Neural cell (in vitro differentiated cells): Measurements from ENCODE around the gene ATF5. TPM values are rescaled to one million over a fixed set of nuclear protein-coding genes. Genes with fewer than 3 reads are reported as not detected.

ENCODE experiments used
- H2AFZ ChIP-seq: fragments of 200-600, 300-800 bp; sonication (generic), shearing (Covaris generic); 2 replicates; pipeline ENCODE4 v1.6.0; 2014; ENCODE audit warnings: low read depth, mild to moderate bottlenecking, antibody characterized with exemption, low read length, moderate library complexity
- H3F3A ChIP-seq: fragments of 200-600 bp; shearing (Covaris generic); 2 replicates; pipeline ENCODE4 v1.6.1; 2016; ENCODE audit warnings: mild to moderate bottlenecking, moderate library complexity, mixed read lengths, antibody characterized with exemption, low read length; ENCODE audit not compliant: insufficient read depth, poor library complexity, severe bottlenecking
- H3K27ac ChIP-seq: fragments of 200-600, 300-800 bp; sonication (generic), shearing (Covaris generic); 2 replicates; pipeline ENCODE4 v1.5.1; 2014; ENCODE audit warnings: mild to moderate bottlenecking, low read length, moderate library complexity
- H3K27me3 ChIP-seq: fragments of 300-800, 200-600 bp; sonication (generic), shearing (Covaris generic); 2 replicates; pipeline ENCODE4 v1.6.0; 2014; ENCODE audit warnings: mild to moderate bottlenecking, low read depth, low read length, moderate library complexity; ENCODE audit not compliant: insufficient read depth
- H3K36me3 ChIP-seq: fragments of 300-800, 200-600 bp; sonication (generic), shearing (Covaris generic); 2 replicates; pipeline ENCODE4 v1.5.1; 2014; ENCODE audit warnings: mild to moderate bottlenecking, antibody characterized with exemption, low read length, moderate library complexity; ENCODE audit not compliant: insufficient read depth
- H3K4me2 ChIP-seq: fragments of 300-800, 200-600 bp; sonication (generic), shearing (Covaris generic); 2 replicates; pipeline ENCODE4 v1.6.0; 2014; ENCODE audit warnings: mild to moderate bottlenecking, low read length
- H3K4me3 ChIP-seq: fragments of 300-800, 200-600 bp; sonication (generic), shearing (Covaris generic); 2 replicates; pipeline ENCODE4 v1.5.1; 2014; ENCODE audit warnings: mild to moderate bottlenecking, low read length, moderate library complexity
- H3K79me2 ChIP-seq: fragments of 200-600 bp; shearing (Covaris generic); replicated peaks from 2 replicates; pipeline ENCODE4 v1.6.0; 2014; ENCODE audit warnings: mild to moderate bottlenecking, low read length, moderate library complexity; ENCODE audit not compliant: insufficient read depth
- H3K9ac ChIP-seq: fragments of 300-800, 200-600 bp; sonication (generic), shearing (Covaris generic); 2 replicates; pipeline ENCODE4 v1.6.1; 2016; ENCODE audit warnings: mild to moderate bottlenecking, low read length, mixed read lengths
- H3K9me2 ChIP-seq: fragments of 200-600 bp; shearing (Covaris generic); 2 replicates; pipeline ENCODE4 v1.6.1; 2016; ENCODE audit warnings: mild to moderate bottlenecking, low read length, mixed read lengths; ENCODE audit not compliant: insufficient read depth
- H3K9me3 ChIP-seq: fragments of 200-600, 300-800 bp; sonication (generic), shearing (Covaris generic); 2 replicates; pipeline ENCODE4 v1.6.1; 2016; ENCODE audit warnings: mild to moderate bottlenecking, mixed run types, low read length, moderate library complexity, mixed read lengths
- H4K20me1 ChIP-seq: fragments of 200-600 bp; shearing (Covaris generic); 2 replicates; pipeline ENCODE4 v1.6.1; 2016; ENCODE audit warnings: mild to moderate bottlenecking, mixed run types; ENCODE audit not compliant: insufficient read depth
- EZH2 ChIP-seq: fragments of 200-600, 300-800 bp; shearing (Covaris generic), sonication (generic); IDR thresholded peaks from 2 replicates; pipeline ENCODE4 v1.6.1; 2014; ENCODE audit warnings: antibody characterized with exemption, low read length, borderline replicate concordance, mild to moderate bottlenecking; ENCODE audit not compliant: insufficient read depth, poor library complexity, severe bottlenecking
- MXI1 ChIP-seq: fragments of 450-650 bp; conservative IDR thresholded peaks from 2 replicates; pipeline ENCODE4 v1.6.1; 2014; ENCODE audit warnings: antibody characterized with exemption, mild to moderate bottlenecking; ENCODE audit not compliant: poor library complexity, severe bottlenecking
- POLR2AphosphoS5 ChIP-seq: IDR thresholded peaks from 2 replicates; pipeline ENCODE4 v1.6.1; 2012
- REST ChIP-seq: IDR thresholded peaks from 2 replicates; pipeline ENCODE4 v1.6.1; 2012; ENCODE audit warnings: borderline replicate concordance
- polyA plus RNA-seq: library from polyadenylated mRNA; depleted of rRNA; stranded (reverse); fragments of >200 nt; gene quantifications from 2 replicates; pipeline ENCODE4 v1.2.3, GENCODE V29; 2014

The ATF5 gene
- polyA plus RNA-seq, 1 donor from 2014 or later, result 16.1 TPM

DNA sequence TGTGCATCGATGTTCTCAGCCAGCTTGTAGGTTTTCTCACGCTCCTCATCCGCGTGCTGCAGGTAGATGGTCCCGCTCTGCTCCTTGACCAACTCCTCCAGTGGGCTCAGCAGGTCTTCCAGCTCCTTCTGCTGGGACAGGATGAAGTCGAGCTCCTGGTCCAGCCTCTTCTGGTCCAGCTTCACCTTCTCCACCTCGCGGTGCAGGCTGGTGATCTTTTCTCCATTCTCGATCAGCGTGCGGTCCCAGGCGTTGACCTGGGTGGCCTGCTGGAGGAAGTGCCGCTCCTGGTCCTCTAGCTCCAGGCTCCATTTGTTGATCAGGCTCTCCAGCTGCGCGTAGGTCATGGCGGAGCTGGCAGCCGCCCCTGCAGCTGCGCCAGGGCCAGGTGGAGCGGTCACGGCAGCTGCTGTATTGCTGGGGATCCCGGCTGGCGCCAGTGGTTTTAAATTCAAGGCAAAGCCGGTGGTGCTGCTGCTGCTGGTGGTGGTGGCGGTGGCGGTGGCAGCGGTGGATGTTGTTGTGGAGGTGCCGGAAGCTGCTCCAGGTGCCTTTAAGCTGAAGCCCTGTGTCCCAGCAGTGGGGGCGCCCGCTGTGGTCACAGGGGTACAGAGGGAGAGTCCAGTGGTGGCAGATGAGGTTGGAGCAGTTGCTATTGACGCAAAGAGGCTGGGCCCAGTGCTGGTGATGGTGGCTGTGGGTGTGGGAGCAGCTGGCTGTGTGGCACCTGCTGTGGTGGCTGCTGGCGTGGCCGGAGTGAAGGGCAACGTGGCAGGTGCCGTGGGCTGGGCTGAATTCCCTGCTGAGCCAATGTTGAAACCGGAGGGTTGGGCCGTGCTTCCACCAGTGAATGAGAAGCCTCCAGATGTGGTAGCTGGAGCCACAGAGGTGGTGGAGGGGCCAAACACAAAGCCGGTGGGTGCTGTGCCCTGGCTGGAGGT is 20.3 kb upstream of the ATF5 start:
- Histone ChIP-seq H3K79me2 (no peaks in the 10 kb centered on the region), H3K4me2 (no peak overlapping the region), H2AFZ (no peak overlapping the region), H3F3A (no peaks in the 10 kb centered on the region), H3K27ac (no peak overlapping the region), H3K9me3 (no peaks in the 10 kb centered on the region), H3K9ac (no peak overlapping the region), H3K36me3 (no peaks in the 10 kb centered on the region), H3K27me3 (no peaks in the 10 kb centered on the region), H3K4me3 (no peak overlapping the region), H3K9me2 (no peaks in the 10 kb centered on the region), H4K20me1 (no peaks in the 10 kb centered on the region)
- TF ChIP-seq POLR2AphosphoS5, result no peak
- no peak for TF ChIP-seq EZH2
- TF ChIP-seq REST, result no peak
- no peak for TF ChIP-seq MXI1

DNA sequence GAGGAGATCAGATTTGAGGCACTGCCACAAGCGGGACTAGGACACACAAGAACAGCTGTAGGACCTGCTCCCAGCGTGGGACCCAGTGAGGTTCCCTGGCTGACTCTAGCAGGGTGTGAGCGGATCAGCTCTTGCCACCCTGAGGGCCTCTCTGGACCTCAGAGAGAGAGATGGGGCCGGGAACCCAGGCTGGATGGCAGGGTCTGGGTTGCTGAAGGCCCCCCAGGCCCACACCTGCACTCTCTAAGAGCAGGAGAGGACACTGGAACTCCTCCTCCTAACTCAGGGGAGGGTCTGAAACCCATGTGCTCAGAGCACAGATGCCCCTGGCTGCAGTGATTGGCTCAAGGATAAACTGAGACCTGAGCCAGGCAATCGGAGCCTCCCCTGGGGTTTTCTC is 18.8 kb upstream of the ATF5 start:
- H3K36me3 ChIP-seq, result no peaks in the 10 kb centered on the region

More for the DNA sequence above, 18.8 kb upstream of the ATF5 start:
- no peaks in the 10 kb centered on the region for H3K27me3 ChIP-seq
- no peaks in the 10 kb centered on the region for H3F3A ChIP-seq
- H3K9me3 ChIP-seq, result no peaks in the 10 kb centered on the region
- H3K4me2 ChIP-seq, result no peak overlapping the region
- no peaks in the 10 kb centered on the region for H3K9me2 ChIP-seq
- H3K79me2 ChIP-seq, result no peaks in the 10 kb centered on the region
- no peak overlapping the region for H3K27ac ChIP-seq
- no peaks in the 10 kb centered on the region for H4K20me1 ChIP-seq
- H2AFZ ChIP-seq, result no peak overlapping the region
- no peak for TF ChIP-seq REST
- no peak overlapping the region for H3K4me3 ChIP-seq
- no peak overlapping the region for H3K9ac ChIP-seq
